Vagina (tissue), 2 donors: Measurements from ENCODE around the gene ANXA2.

Experiments used
- POLR2A ChIP-seq, 2 donors: fragments of 450-650 bp; IDR thresholded peaks; one replicate each; pipeline ENCODE4 v1.6.1; 2017; ENCODE audit warnings: antibody characterized with exemption in 2 of 2, mild to moderate bottlenecking in 2 of 2, moderate library complexity in 2 of 2
- TF ChIP-seq, protein P1 (sequence below), 3 experiments: fragments of 450-650 bp in 2 of 3; fragments of 200-600 bp in 1 of 3; sonication (generic) in 1 of 3; IDR thresholded peaks; one replicate each; pipeline ENCODE4 v1.5.1; 2017 to 2019; ENCODE audit warnings: antibody characterized with exemption in 3 of 3, mild to moderate bottlenecking in 2 of 3, moderate library complexity in 2 of 3

DNA sequence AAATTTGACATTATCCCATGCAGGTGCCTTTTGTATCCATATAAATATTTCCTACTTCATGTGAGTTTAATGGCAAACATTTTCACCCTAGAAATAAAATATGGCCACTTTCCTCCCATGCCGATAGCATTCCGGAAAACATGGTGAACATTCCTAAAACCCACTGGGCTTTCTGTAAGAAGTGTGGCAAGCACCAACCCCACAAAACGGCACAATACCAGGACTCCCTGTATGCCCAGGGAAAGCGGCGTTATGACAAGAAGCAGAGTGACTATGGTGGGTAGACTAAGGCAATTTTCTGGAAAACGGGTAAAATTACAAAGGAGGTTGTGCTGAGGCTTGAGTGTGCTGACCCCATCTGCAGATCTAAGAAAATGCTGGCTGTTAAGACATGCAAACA, 7.6 kb downstream of the ANXA2 start:
- TF ChIP-seq, protein P1, sequence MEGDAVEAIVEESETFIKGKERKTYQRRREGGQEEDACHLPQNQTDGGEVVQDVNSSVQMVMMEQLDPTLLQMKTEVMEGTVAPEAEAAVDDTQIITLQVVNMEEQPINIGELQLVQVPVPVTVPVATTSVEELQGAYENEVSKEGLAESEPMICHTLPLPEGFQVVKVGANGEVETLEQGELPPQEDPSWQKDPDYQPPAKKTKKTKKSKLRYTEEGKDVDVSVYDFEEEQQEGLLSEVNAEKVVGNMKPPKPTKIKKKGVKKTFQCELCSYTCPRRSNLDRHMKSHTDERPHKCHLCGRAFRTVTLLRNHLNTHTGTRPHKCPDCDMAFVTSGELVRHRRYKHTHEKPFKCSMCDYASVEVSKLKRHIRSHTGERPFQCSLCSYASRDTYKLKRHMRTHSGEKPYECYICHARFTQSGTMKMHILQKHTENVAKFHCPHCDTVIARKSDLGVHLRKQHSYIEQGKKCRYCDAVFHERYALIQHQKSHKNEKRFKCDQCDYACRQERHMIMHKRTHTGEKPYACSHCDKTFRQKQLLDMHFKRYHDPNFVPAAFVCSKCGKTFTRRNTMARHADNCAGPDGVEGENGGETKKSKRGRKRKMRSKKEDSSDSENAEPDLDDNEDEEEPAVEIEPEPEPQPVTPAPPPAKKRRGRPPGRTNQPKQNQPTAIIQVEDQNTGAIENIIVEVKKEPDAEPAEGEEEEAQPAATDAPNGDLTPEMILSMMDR (IDR thresholded peaks at IDR 0.05) = no peak
- no peak for TF ChIP-seq POLR2A (IDR thresholded peaks at IDR 0.05)
